ENCODE measurements around the gene ARAP2.

Gene ARAP2

DNA sequence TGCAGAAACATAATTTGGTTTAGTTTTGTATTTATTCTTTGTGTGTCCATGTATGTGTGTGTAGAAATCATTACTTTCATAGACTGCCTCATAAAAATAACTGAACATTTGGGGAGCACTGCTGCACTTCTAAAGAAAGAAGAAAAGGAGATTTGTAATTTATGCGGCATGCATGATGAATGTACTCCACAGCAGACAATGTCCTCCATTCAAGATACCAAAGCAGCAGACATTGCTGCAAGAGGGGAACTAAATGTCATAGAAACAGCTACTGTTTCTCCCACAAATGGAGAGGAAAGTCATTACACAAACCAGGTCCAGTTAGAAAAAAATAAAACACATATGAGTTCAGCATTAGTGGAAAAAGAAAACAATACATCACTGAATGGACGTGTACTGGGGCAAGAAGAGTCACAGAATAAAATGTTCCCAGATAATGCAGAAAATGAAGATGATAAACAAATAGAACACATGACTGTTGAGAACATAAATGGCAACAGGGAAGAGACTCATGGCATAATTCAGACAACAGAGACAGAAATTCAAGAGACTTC is 39.7 kb upstream of the ARAP2 start:
- Histone ChIP-seq H3K27me3 (ENCODE audit: low read length) (no peaks in the 10 kb centered on the region), H3K27ac (ENCODE audit: low read depth, low read length) (no peak overlapping the region), H4K20me1 (ENCODE audit: low read depth, low read length) (no peaks in the 10 kb centered on the region), H3K9me2 (replicated peaks; ENCODE audit: insufficient read depth, low read length) (no peaks in the 10 kb centered on the region; the same call in 1 of the 2 replicates), H3K9me3 (ENCODE audit: insufficient read depth, low read length) (no peaks in the 10 kb centered on the region), H3K79me2 (ENCODE audit: insufficient read depth, low read length) (no peaks in the 10 kb centered on the region), H3K9ac (ENCODE audit: low read length) (no peak overlapping the region), H3F3A (ENCODE audit: insufficient read depth) (no peaks in the 10 kb centered on the region), H3K4me2 (ENCODE audit: low read depth, low read length, poor library complexity, severe bottlenecking) (no peak overlapping the region), H3K4me3 (ENCODE audit: insufficient read depth, low read length, poor library complexity, severe bottlenecking) (no peak overlapping the region), H2AFZ (ENCODE audit: low read depth, low read length, severe bottlenecking) (no peak overlapping the region), H3K36me3 (ENCODE audit: low read length) (no peaks in the 10 kb centered on the region)
- no peak for TF ChIP-seq EZH2phosphoT487 (conservative IDR thresholded peaks at IDR 0.05; ENCODE audit: low read length)
- TF ChIP-seq, protein P1, sequence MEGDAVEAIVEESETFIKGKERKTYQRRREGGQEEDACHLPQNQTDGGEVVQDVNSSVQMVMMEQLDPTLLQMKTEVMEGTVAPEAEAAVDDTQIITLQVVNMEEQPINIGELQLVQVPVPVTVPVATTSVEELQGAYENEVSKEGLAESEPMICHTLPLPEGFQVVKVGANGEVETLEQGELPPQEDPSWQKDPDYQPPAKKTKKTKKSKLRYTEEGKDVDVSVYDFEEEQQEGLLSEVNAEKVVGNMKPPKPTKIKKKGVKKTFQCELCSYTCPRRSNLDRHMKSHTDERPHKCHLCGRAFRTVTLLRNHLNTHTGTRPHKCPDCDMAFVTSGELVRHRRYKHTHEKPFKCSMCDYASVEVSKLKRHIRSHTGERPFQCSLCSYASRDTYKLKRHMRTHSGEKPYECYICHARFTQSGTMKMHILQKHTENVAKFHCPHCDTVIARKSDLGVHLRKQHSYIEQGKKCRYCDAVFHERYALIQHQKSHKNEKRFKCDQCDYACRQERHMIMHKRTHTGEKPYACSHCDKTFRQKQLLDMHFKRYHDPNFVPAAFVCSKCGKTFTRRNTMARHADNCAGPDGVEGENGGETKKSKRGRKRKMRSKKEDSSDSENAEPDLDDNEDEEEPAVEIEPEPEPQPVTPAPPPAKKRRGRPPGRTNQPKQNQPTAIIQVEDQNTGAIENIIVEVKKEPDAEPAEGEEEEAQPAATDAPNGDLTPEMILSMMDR (IDR thresholded peaks at IDR 0.05; ENCODE audit: insufficient read depth, low read length, poor library complexity, severe bottlenecking), result no peak

DNA sequence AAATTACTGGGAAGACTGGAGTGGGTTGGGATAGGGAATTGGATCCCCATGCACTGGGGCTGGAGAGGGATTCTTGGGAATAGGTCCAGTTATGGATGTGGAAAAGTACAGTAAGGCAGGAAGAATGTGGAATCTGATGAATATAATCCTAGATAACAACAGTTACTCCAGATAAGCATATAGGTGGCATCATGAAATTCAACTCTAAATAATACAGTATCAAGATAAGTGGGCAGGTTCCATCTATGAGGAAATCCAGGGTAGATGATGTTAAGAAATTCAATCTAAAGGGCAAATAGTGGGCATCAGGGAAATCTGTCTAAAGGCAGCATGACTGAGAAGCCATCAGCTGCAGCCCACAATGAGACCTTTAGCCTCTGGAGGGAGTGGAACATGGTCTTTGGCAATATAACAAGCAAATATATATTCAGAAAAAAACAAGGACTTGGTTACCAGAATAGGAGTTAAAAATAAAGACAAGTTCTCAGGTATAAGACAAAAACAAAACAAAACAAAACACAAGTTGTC is 38.3 kb upstream of the ARAP2 start:
- Histone ChIP-seq H3K79me2 (ENCODE audit: insufficient read depth, low read length) (no peaks in the 10 kb centered on the region), H4K20me1 (ENCODE audit: low read depth, low read length) (no peaks in the 10 kb centered on the region), H3K4me2 (ENCODE audit: low read depth, low read length, poor library complexity, severe bottlenecking) (no peak overlapping the region), H2AFZ (ENCODE audit: low read depth, low read length, severe bottlenecking) (no peak overlapping the region), H3K4me3 (ENCODE audit: insufficient read depth, low read length, poor library complexity, severe bottlenecking) (no peak overlapping the region), H3K9me3 (ENCODE audit: insufficient read depth, low read length) (no peaks in the 10 kb centered on the region), H3F3A (ENCODE audit: insufficient read depth) (no peaks in the 10 kb centered on the region), H3K36me3 (ENCODE audit: low read length) (no peaks in the 10 kb centered on the region), H3K27ac (ENCODE audit: low read depth, low read length) (no peak overlapping the region), H3K9me2 (replicated peaks; ENCODE audit: insufficient read depth, low read length) (no peaks in the 10 kb centered on the region; the same call in 1 of the 2 replicates), H3K9ac (ENCODE audit: low read length) (no peak overlapping the region), H3K27me3 (ENCODE audit: low read length) (no peaks in the 10 kb centered on the region)
- TF ChIP-seq, protein P1 (IDR thresholded peaks at IDR 0.05; ENCODE audit: insufficient read depth, low read length, poor library complexity, severe bottlenecking), result no peak
- no peak for TF ChIP-seq EZH2phosphoT487 (conservative IDR thresholded peaks at IDR 0.05; ENCODE audit: low read length)

DNA sequence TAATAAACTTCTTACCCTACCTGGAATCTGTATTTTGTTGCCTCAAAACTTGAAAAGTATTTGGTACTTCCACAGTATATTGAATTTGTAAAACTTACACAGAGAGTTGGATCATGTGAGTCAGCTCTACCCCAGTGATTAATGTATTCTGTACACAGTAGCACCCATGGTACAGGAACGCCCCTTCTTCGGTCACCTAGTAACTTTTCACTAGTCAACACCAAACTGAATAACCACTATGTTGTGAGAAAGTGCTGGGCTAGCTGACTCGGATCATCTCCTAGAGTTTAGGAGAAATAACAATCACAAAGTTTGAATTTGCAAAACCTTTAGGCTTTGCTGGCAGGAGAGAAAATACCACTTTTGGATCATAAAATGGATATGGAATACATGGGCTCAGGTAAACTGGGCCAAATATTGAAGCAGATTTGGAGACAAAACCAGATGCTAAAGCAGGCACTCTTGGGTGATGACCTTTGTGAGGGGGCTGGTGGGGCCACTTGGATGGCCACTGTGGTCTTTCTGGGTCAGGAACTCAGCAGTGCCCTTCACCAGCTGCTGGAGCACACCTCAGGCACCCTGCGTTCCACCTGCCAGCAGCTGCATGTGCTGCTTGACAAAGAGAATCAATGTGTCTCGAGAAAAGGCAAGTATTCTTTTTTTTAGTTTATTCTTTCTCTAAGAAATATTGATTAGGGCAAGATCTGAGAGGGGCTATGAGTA is 37.2 kb upstream of the ARAP2 start, which contains the start of gene DTHD1:
Gene DTHD1 (plus strand): TSS at position 233 of the 723 bp plus-strand sequence. CDS start 143 bp downstream, at position 376.
- Histone ChIP-seq H4K20me1 (ENCODE audit: low read depth, low read length) (no peaks in the 10 kb centered on the region), H3K4me3 (ENCODE audit: insufficient read depth, low read length, poor library complexity, severe bottlenecking) (no peak within 1 kb of the TSS), H2AFZ (ENCODE audit: low read depth, low read length, severe bottlenecking) (no peak within 1 kb of the TSS), H3K36me3 (ENCODE audit: low read length) (no peaks in the 10 kb centered on the region), H3F3A (ENCODE audit: insufficient read depth) (no peaks in the 10 kb centered on the region), H3K27me3 (ENCODE audit: low read length) (no peaks in the 10 kb centered on the region), H3K9ac (ENCODE audit: low read length) (no peak within 1 kb of the TSS), H3K9me3 (ENCODE audit: insufficient read depth, low read length) (no peaks in the 10 kb centered on the region), H3K27ac (ENCODE audit: low read depth, low read length) (no peak within 1 kb of the TSS), H3K9me2 (replicated peaks; ENCODE audit: insufficient read depth, low read length) (no peaks in the 10 kb centered on the region; the same call in 1 of the 2 replicates), H3K79me2 (ENCODE audit: insufficient read depth, low read length) (no peaks in the 10 kb centered on the region), H3K4me2 (ENCODE audit: low read depth, low read length, poor library complexity, severe bottlenecking) (no peak within 1 kb of the TSS)
- TF ChIP-seq EZH2phosphoT487 (conservative IDR thresholded peaks at IDR 0.05; ENCODE audit: low read length), result no peak
- TF ChIP-seq, protein P1 (IDR thresholded peaks at IDR 0.05; ENCODE audit: insufficient read depth, low read length, poor library complexity, severe bottlenecking), result no peak

Data from SU-DHL-6 (cell line).